SK-N-SH (cell line): ENCODE measurements around the gene KASH5. TPM values are rescaled to one million over a fixed set of nuclear protein-coding genes. Genes with fewer than 3 reads are reported as not detected.
"Not testable (repeated sequence)": the region's sequence is repeated elsewhere in the genome, so short reads cannot be mapped to it uniquely, and the experiment has no call there.

ENCODE experiments used
- CTCF ChIA-PET: fragments of 300-600, 350-600 bp; formaldehyde crosslinking; extraction: SDS; loops from one replicate; lab custom pipeline; 2021; lab: Yijun Ruan, JAX
- POLR2A ChIA-PET: fragments of 350-600 bp; sonication (Branson Sonifier 250); formaldehyde crosslinking; extraction: SDS; loops from one replicate; lab custom pipeline; 2020; ENCODE audit warnings: antibody characterized with exemption, inconsistent platforms; lab: Yijun Ruan, JAX
- DNase-seq: peaks from one replicate; pipeline ENCODE4 v3.0.0; 2012
- H2AFZ ChIP-seq: fragments of 200-600 bp; sonication (generic); 2 replicates; pipeline ENCODE4 v1.8.1; 2016; ENCODE audit warnings: antibody characterized with exemption, mild to moderate bottlenecking, low read depth
- H3F3A ChIP-seq: fragments of 200-600 bp; sonication (generic); replicated peaks from 2 replicates; pipeline ENCODE3; 2016; ENCODE audit warnings: antibody characterized with exemption, mild to moderate bottlenecking; ENCODE audit not compliant: insufficient read depth
- H3K27ac ChIP-seq, 2 experiments: fragments of 200-500 bp in 1 of 2; fragments of 200-600 bp in 1 of 2; sonication (Bioruptor generic) in 1 of 2; sonication (generic), shearing (Covaris generic) in 1 of 2; 2 replicates each; pipeline versions ENCODE4 v1.5.1 to v1.6.1; 2014 to 2016; ENCODE audit warnings: low read depth in 2 of 2, inconsistent platforms in 1 of 2, low read length in 1 of 2, mild to moderate bottlenecking in 1 of 2, mixed read lengths in 1 of 2
- H3K27me3 ChIP-seq: fragments of 200-600 bp; sonication (generic), shearing (Covaris generic); 2 replicates; pipeline ENCODE4 v1.6.1; 2016; ENCODE audit warnings: mixed run types; ENCODE audit not compliant: insufficient read depth
- H3K36me3 ChIP-seq, 2 experiments: fragments of 200-500 bp in 1 of 2; fragments of 200-600 bp in 1 of 2; sonication (Bioruptor generic) in 1 of 2; sonication (generic) in 1 of 2; replicated peaks in 1 of 2; 2 replicates each; pipeline versions ENCODE3 to v1.5.1; 2014 to 2016; ENCODE audit warnings: low read length in 1 of 2, mild to moderate bottlenecking in 1 of 2; ENCODE audit not compliant: insufficient read depth in 2 of 2, control insufficient read depth in 1 of 2
- H3K4me1 ChIP-seq, 2 experiments: fragments of 200-500 bp in 1 of 2; fragments of 200-600 bp in 1 of 2; sonication (Bioruptor generic) in 1 of 2; sonication (generic), shearing (Covaris generic) in 1 of 2; 2 replicates each; pipeline versions ENCODE4 v1.5.1 to v1.6.1; 2014 to 2016; ENCODE audit warnings: low read depth in 1 of 2, low read length in 1 of 2, mixed run types in 1 of 2; ENCODE audit not compliant: insufficient read depth in 2 of 2, control insufficient read depth in 1 of 2
- H3K4me2 ChIP-seq: fragments of 200-600 bp; sonication (generic), shearing (Covaris generic); 2 replicates; pipeline ENCODE4 v1.6.1; 2017; ENCODE audit warnings: mixed run types
- H3K4me3 ChIP-seq, 2 experiments: fragments of 200-500 bp in 1 of 2; fragments of 200-600 bp in 1 of 2; sonication (Bioruptor generic) in 1 of 2; sonication (generic), shearing (Covaris generic) in 1 of 2; 2 replicates each; pipeline versions ENCODE4 v1.5.1 to v1.8.1; 2014 to 2016; ENCODE audit warnings: low read depth in 2 of 2, inconsistent platforms in 1 of 2, low read length in 1 of 2, mild to moderate bottlenecking in 1 of 2, mixed read lengths in 1 of 2, moderate library complexity in 1 of 2
- H3K79me2 ChIP-seq: fragments of 200-600 bp; sonication (generic); 2 replicates; pipeline ENCODE4 v1.8.1; 2017; ENCODE audit warnings: mild to moderate bottlenecking; ENCODE audit not compliant: insufficient read depth
- H3K9ac ChIP-seq: fragments of 200-600 bp; sonication (generic); 2 replicates; pipeline ENCODE4 v1.6.1; 2017; ENCODE audit warnings: mixed run types
- H3K9me2 ChIP-seq: fragments of 200-600 bp; sonication (generic); 2 replicates; pipeline ENCODE4 v1.6.1; 2017; ENCODE audit warnings: mixed run types
- H3K9me3 ChIP-seq: fragments of 200-600 bp; sonication (generic); 2 replicates; pipeline ENCODE4 v1.6.1; 2017; ENCODE audit warnings: mixed run types, mild to moderate bottlenecking, moderate library complexity
- H4K20me1 ChIP-seq: fragments of 200-600 bp; sonication (generic); 2 replicates; pipeline ENCODE4 v1.6.1; 2017; ENCODE audit warnings: mild to moderate bottlenecking, mixed run types; ENCODE audit not compliant: insufficient read depth
- EZH2phosphoT487 ChIP-seq: fragments of 200-600 bp; sonication (generic); IDR thresholded peaks from 2 replicates; pipeline ENCODE4 v1.6.1; 2017; ENCODE audit warnings: low read depth, mixed run types, mild to moderate bottlenecking, antibody characterized with exemption, moderate library complexity, borderline replicate concordance
- FOXM1 ChIP-seq: IDR thresholded peaks from 2 replicates; pipeline ENCODE4 v1.4.0; 2012; ENCODE audit warnings: low read depth, mild to moderate bottlenecking
- IRF3 ChIP-seq: fragments of 150-350 bp; IDR thresholded peaks from 2 replicates; pipeline ENCODE4 v1.6.1; 2016; ENCODE audit warnings: mild to moderate bottlenecking, low read depth, low read length
- MXI1 ChIP-seq: IDR thresholded peaks from 2 replicates; pipeline ENCODE4 v1.6.1; 2012; ENCODE audit warnings: mild to moderate bottlenecking, low read depth, low read length, improper control_type of control experiment
- NFIC ChIP-seq: IDR thresholded peaks from 2 replicates; pipeline ENCODE4 v1.4.0; 2012; ENCODE audit warnings: borderline replicate concordance
- NRF1 ChIP-seq: IDR thresholded peaks from 2 replicates; pipeline ENCODE4 v1.6.1; 2012; ENCODE audit warnings: low read depth, mild to moderate bottlenecking, low read length
- RAD21 ChIP-seq: IDR thresholded peaks from 2 replicates; pipeline ENCODE4 v1.6.1; 2012; ENCODE audit warnings: mild to moderate bottlenecking, low read length
- RFX5 ChIP-seq: IDR thresholded peaks from 2 replicates; pipeline ENCODE4 v1.6.1; 2012; ENCODE audit warnings: mild to moderate bottlenecking, improper control_type of control experiment, low read length
- SIN3A ChIP-seq: IDR thresholded peaks from 2 replicates; pipeline ENCODE4 v1.6.1; 2012; ENCODE audit warnings: low read depth, mild to moderate bottlenecking, low read length, moderate library complexity, borderline replicate concordance
- TCF12 ChIP-seq: IDR thresholded peaks from 2 replicates; pipeline ENCODE4 v1.4.0; 2012
- YY1 ChIP-seq: IDR thresholded peaks from 2 replicates; pipeline ENCODE4 v1.4.0; 2012; ENCODE audit warnings: low read depth, mild to moderate bottlenecking
- ZBTB33 ChIP-seq: IDR thresholded peaks from 2 replicates; pipeline ENCODE4 v1.4.0; 2012; ENCODE audit warnings: low read depth, borderline replicate concordance
- WGBS: methylation state at CpG from one replicate; pipeline ENCODE4 v1.1.6; 2017; ENCODE audit warnings: low lambda C conversion rate; 5-methylcytosine and 5-hydroxymethylcytosine counted together
- polyA plus RNA-seq, 3 experiments: library from polyadenylated mRNA; depleted of rRNA; stranded (reverse); fragments of >200 nt; gene quantifications; 2 replicates each; pipeline ENCODE4 v1.2.3, GENCODE V29; 2012
- TF ChIP-seq, protein P1 (sequence below): IDR thresholded peaks from 2 replicates; pipeline ENCODE4; 2012
- TF ChIP-seq, protein P2 (sequence below): fragments of 200-600 bp; sonication (generic); IDR thresholded peaks from 2 replicates; pipeline ENCODE4 v1.6.1; 2017; ENCODE audit warnings: antibody characterized with exemption, mild to moderate bottlenecking, moderate library complexity

Gene KASH5
- polyA plus RNA-seq, 1 of the 3 experiments (the other 2 are of a cell fraction): 0.20 TPM

- TF ChIP-seq IRF3 (no peak), NFIC (no peak), YY1 (no peak), RAD21 (no peak), ZBTB33 (no peak)
- TF ChIP-seq, protein P1, sequence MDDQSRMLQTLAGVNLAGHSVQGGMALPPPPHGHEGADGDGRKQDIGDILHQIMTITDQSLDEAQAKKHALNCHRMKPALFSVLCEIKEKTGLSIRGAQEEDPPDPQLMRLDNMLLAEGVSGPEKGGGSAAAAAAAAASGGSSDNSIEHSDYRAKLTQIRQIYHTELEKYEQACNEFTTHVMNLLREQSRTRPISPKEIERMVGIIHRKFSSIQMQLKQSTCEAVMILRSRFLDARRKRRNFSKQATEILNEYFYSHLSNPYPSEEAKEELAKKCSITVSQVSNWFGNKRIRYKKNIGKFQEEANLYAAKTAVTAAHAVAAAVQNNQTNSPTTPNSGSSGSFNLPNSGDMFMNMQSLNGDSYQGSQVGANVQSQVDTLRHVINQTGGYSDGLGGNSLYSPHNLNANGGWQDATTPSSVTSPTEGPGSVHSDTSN: no peak
These were observed 16.9 kb upstream of the KASH5 start (continued) for GRCh38 chr19:49371184-49371583.

- H3K27ac ChIP-seq, H3K36me3 ChIP-seq, H3K79me2 ChIP-seq, H3K9ac ChIP-seq, H4K20me1 ChIP-seq, H3K4me1 ChIP-seq, POLR2A ChIA-PET, H3K9me2 ChIP-seq, H3K4me3 ChIP-seq, H3K4me2 ChIP-seq, H3F3A ChIP-seq, H3K9me3 ChIP-seq, H2AFZ ChIP-seq, DNase-seq: not testable (repeated sequence)
- peaks cover 21% of the 10 kb centered on the region; the same call in 1 of the 2 replicates for H3K27me3 ChIP-seq
- 21% methylated on average over 3 of the region's 3 CpGs for WGBS
- CTCF ChIA-PET: interaction anchor here (1.4 to 1.5 kb wide), 2 partner anchors 19 to 276 kb away, joined by 3 to 4 read pairs; no protein-coding TSS in a partner anchor
These were observed 14.9 kb upstream of the KASH5 start for GRCh38 chr19:49373174-49373573.

DNA sequence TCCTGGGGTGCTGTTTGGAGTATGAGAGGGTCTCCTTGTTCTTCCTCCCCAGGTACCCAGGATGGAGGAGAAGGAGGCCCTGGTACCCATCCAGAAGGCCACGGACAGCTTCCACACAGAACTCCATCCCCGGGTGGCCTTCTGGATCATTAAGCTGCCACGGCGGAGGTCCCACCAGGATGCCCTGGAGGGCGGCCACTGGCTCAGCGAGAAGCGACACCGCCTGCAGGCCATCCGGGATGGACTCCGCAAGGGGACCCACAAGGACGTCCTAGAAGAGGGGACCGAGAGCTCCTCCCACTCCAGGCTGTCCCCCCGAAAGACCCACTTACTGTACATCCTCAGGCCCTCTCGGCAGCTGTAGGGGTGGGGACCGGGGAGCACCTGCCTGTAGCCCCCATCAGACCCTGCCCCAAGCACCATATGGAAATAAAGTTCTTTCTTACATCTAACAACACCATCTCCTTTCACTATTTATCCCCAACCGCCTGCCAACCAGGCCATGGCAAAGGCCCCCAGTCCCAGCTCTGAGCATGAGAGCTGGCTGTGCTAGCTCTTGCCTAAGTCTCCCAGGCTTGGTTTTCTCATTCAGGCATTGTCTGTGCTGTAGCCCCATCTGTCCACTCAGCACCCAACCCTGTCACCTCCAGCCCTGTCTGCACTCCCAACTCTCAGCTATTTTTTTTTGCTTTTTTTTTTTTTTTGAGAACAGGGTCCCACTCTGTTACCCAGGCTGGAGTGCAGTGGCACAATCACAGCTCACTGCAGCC lies 13.2 kb upstream of the KASH5 start:
- Histone ChIP-seq H3K9ac (no peak overlapping the region), H3K27me3 (peaks cover 21% of the 10 kb centered on the region; the same call in 1 of the 2 replicates), H2AFZ (no peak overlapping the region), H3F3A (no peaks in the 10 kb centered on the region), H3K79me2 (no peaks in the 10 kb centered on the region), H3K9me2 (no peaks in the 10 kb centered on the region), H4K20me1 (no peaks in the 10 kb centered on the region), H3K36me3 (no peaks in the 10 kb centered on the region), H3K9me3 (no peaks in the 10 kb centered on the region), H3K4me1 (no peaks in the 10 kb centered on the region), H3K4me2 (no peak overlapping the region), H3K4me3 (no peak overlapping the region), H3K27ac (no peak overlapping the region)
- WGBS: 34% methylated on average over 8 of the region's 16 CpGs
- DNase-seq: peak; percentile 12
- ChIA-PET POLR2A (no interaction called here), CTCF (interaction anchor here (0.6 to 1.5 kb wide), 4 partner anchors 13 to 69 kb away, joined by 3 to 4 read pairs (median 4); partner anchors contain the start of gene KASH5)
- TF ChIP-seq EZH2phosphoT487: no peak
- no peak for TF ChIP-seq YY1
- TF ChIP-seq IRF3: no peak
- TF ChIP-seq, protein P2, sequence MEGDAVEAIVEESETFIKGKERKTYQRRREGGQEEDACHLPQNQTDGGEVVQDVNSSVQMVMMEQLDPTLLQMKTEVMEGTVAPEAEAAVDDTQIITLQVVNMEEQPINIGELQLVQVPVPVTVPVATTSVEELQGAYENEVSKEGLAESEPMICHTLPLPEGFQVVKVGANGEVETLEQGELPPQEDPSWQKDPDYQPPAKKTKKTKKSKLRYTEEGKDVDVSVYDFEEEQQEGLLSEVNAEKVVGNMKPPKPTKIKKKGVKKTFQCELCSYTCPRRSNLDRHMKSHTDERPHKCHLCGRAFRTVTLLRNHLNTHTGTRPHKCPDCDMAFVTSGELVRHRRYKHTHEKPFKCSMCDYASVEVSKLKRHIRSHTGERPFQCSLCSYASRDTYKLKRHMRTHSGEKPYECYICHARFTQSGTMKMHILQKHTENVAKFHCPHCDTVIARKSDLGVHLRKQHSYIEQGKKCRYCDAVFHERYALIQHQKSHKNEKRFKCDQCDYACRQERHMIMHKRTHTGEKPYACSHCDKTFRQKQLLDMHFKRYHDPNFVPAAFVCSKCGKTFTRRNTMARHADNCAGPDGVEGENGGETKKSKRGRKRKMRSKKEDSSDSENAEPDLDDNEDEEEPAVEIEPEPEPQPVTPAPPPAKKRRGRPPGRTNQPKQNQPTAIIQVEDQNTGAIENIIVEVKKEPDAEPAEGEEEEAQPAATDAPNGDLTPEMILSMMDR: no peak
- TF ChIP-seq, protein P1: no peak
- no peak for TF ChIP-seq RFX5
- no peak for TF ChIP-seq FOXM1
- no peak for TF ChIP-seq SIN3A
- TF ChIP-seq TCF12: no peak
- no peak for TF ChIP-seq NRF1
- TF ChIP-seq MXI1: no peak
